Transverse colon (tissue), 4 donors: ENCODE measurements around the gene ZNF484. TPM values are rescaled to one million over a fixed set of nuclear protein-coding genes. Genes with fewer than 3 reads are reported as not detected.
"Not testable (repeated sequence)": the region's sequence is repeated elsewhere in the genome, so short reads cannot be mapped to it uniquely, and the experiment has no call there.

ENCODE experiments used
- DNase-seq: peaks from one replicate; pipeline ENCODE4 v3.0.0-alpha.2; 2019
- H3K27ac ChIP-seq, 4 donors: fragments of 200-600 bp; sonication (generic); 2 replicates each; pipeline ENCODE4 v1.5.1; 2016 to 2018; ENCODE audit warnings: inconsistent platforms in 4 of 4
- H3K27me3 ChIP-seq: fragments of 200-600 bp; sonication (generic); 2 replicates; pipeline ENCODE4 v1.5.1; 2017; ENCODE audit warnings: inconsistent platforms
- H3K36me3 ChIP-seq, 4 donors: fragments of 200-600 bp; sonication (generic); 2 replicates each; pipeline ENCODE4 v1.5.1; 2017 to 2019; ENCODE audit warnings: inconsistent platforms in 4 of 4
- H3K4me1 ChIP-seq, 4 donors: fragments of 200-600 bp; sonication (generic); 2 replicates each; pipeline ENCODE4 v1.5.1; 2017 to 2020; ENCODE audit warnings: inconsistent platforms in 4 of 4
- H3K4me3 ChIP-seq, 4 donors: fragments of 200-600 bp; sonication (generic); 1 replicate in 1 of 4; 2 replicates in 3 of 4; pipeline versions ENCODE4 v1.5.1 to v1.6.1; 2017 to 2019; ENCODE audit warnings: inconsistent platforms in 4 of 4
- H3K9me3 ChIP-seq, 2 donors: fragments of 200-600 bp; sonication (generic); 2 replicates each; pipeline ENCODE4 v1.5.1; 2017 to 2019; ENCODE audit warnings: inconsistent platforms in 2 of 2
- EP300 ChIP-seq: sonication (generic); formaldehyde crosslinking; IDR thresholded peaks from one replicate; pipeline ENCODE4 v1.6.1; 2017; ENCODE audit warnings: antibody characterized with exemption, low read depth
- POLR2A ChIP-seq: fragments of 450-650 bp; IDR thresholded peaks from one replicate; pipeline ENCODE4 v1.6.1; 2016; ENCODE audit warnings: antibody characterized with exemption, mild to moderate bottlenecking, moderate library complexity
- POLR2AphosphoS5 ChIP-seq, 3 donors: sonication (generic); formaldehyde crosslinking; IDR thresholded peaks; one replicate each; pipeline ENCODE4 v1.6.1; 2016; ENCODE audit warnings: antibody characterized with exemption in 3 of 3
- WGBS, 2 donors: methylation state at CpG; one replicate each; pipeline ENCODE4 v1.1.5; 2018; ENCODE audit warnings: low coverage in 1 of 2; 5-methylcytosine and 5-hydroxymethylcytosine counted together
- in situ Hi-C, 4 donors: fragments of 200-750 bp; cut with MboI; loops; one replicate each; pipeline versions ENCODE4 v1.15.0 to v1.15.1; 2017; ENCODE audit warnings: low sequenced_read_pairs in 3 of 4, low pct_ligation_motif_present in 1 of 4, low pct_unique_long_range_greater_than_20kb in 1 of 4
- intact Hi-C: fragments of 100-400 bp; cut with DNase I; formaldehyde crosslinking; loops from one replicate; pipeline ENCODE4 v1.15.1; 2023; ENCODE audit warnings: low total_unique reads
- total RNA-seq, 4 donors: library from RNA; depleted of rRNA; stranded (reverse); fragments of >200 nt; gene quantifications; one replicate each; pipeline ENCODE4 v1.1.0, GENCODE V29; 2016
- TF ChIP-seq, protein P1 (sequence below), 5 experiments: fragments of 200-600 bp in 3 of 5; fragments of 450-650 bp in 2 of 5; sonication (generic) in 3 of 5; IDR thresholded peaks; 1 replicate in 2 of 5; 2 replicates in 3 of 5; pipeline ENCODE4 v1.5.1; 2016 to 2017; ENCODE audit warnings: antibody characterized with exemption in 5 of 5, inconsistent platforms in 3 of 5, mild to moderate bottlenecking in 2 of 5, moderate library complexity in 1 of 5

Gene ZNF484
- total RNA-seq, 4 donors from 2014 or later, result 1.2 to 9.7 (median 6.9) TPM

DNA sequence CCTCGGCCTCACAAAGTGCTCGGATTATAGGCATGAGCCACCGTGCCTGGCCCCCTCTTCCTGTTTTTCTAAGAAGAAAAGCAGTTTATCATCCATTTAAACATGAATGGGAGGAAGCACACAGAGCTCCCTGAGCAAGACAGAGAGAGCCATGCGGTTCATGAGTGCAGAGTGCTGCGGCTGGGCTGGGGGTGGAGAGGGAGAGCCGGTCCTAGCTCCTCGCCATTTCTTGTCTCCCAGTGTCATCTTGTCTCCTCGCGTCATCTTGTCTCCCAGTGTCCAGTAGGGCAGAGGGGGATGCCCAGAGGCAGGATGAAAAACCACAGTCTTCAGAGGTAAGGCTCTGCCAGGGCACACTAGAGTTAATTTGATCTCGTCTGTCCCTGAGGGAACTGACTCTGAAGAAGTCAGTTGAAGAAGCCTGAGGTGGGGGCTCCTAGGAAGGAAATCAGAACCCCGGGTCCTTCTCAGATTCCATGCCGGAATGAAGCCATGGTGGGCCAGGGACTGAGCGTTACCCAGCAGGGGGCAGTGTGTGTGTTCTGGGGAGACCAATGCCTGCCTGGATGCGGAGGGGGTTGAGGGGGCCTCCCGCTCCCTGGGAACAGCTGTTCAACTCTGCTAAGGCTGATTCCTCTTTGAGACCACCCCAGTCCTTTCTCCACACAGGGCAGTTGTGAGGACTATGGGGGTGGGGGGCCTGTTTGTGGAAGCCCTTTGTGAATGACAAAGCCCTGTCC lies 6.0 kb upstream of the ZNF484 start:
- DNase-seq, H3K27ac ChIP-seq, H3K27me3 ChIP-seq, H3K4me1 ChIP-seq, intact Hi-C loops, H3K36me3 ChIP-seq, in situ Hi-C loops, H3K9me3 ChIP-seq, H3K4me3 ChIP-seq: not testable (repeated sequence)
- WGBS, 2 donors, result 75 to 82% methylated on average over 6 to 15 of the region's 15 CpGs

DNA sequence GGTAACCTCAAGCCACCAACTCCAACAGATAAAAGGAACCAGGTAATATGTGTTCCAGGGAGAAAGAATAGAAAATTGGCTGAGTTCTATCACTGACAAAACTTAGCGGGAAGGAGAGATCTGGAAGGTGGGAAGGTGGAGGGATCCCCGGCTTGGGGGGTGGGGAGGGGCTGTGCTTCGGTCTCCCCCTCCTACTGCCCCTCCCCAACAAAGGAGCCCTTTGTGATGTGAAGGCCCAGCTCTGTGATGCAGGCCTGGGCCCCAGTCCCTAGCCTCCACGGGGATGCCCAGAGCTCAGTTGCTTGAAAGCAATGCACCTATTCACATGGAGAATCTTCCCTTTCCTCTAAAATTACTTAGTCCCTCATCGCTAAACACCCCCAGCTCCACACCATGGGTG lies 4.4 kb upstream of the ZNF484 start:
- H3K36me3 ChIP-seq, result no peaks in the 10 kb centered on the region
- H3K4me3 ChIP-seq, result no peak overlapping the region
- no peak for TF ChIP-seq EP300
- TF ChIP-seq POLR2A, result no peak
- TF ChIP-seq POLR2AphosphoS5 (IDR thresholded peaks at IDR 0.05), result no peak
- TF ChIP-seq, protein P1, sequence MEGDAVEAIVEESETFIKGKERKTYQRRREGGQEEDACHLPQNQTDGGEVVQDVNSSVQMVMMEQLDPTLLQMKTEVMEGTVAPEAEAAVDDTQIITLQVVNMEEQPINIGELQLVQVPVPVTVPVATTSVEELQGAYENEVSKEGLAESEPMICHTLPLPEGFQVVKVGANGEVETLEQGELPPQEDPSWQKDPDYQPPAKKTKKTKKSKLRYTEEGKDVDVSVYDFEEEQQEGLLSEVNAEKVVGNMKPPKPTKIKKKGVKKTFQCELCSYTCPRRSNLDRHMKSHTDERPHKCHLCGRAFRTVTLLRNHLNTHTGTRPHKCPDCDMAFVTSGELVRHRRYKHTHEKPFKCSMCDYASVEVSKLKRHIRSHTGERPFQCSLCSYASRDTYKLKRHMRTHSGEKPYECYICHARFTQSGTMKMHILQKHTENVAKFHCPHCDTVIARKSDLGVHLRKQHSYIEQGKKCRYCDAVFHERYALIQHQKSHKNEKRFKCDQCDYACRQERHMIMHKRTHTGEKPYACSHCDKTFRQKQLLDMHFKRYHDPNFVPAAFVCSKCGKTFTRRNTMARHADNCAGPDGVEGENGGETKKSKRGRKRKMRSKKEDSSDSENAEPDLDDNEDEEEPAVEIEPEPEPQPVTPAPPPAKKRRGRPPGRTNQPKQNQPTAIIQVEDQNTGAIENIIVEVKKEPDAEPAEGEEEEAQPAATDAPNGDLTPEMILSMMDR (IDR thresholded peaks at IDR 0.05), result no peak
- no peak overlapping the region for H3K27ac ChIP-seq
- 59 to 78% methylated on average over 3 to 5 of the region's 5 CpGs for WGBS, 2 donors
- H3K4me1 ChIP-seq, result peaks cover 0 to 5% (median 4%) of the 10 kb centered on the region in 4 donors
- no peaks in the 10 kb centered on the region for H3K27me3 ChIP-seq
- DNase-seq, result no peak
- no peaks in the 10 kb centered on the region for H3K9me3 ChIP-seq
- in situ Hi-C loops, result no loop called here
- intact Hi-C loops, result no loop called here

DNA sequence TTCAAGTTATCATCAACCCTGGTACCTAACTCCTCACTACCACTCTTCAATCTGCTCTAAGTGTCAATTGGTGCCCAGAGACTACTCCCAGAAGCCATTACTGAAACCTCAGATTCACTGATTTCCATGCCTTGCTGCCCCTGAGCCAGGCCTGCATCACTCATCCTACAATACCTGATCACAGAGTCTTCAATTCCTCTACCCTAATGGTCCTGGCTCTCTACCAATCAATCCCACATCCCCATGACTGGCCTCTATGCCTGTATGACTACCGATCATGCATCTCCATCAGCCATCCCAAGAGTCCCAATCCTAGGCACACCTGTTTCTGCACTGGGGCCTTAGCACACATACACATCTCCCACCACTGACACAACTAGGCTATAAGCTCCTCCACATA lies 2.5 kb downstream of the ZNF484 start:
- TF ChIP-seq EP300 (no peak), POLR2A (no peak), POLR2AphosphoS5 (IDR thresholded peaks at IDR 0.05) (no peak)
- TF ChIP-seq, protein P1 (IDR thresholded peaks at IDR 0.05), result no peak
- no peak for DNase-seq
- no peaks in the 10 kb centered on the region for H3K27me3 ChIP-seq
- H3K36me3 ChIP-seq, result peaks cover 0 to 6% (median under 1%) of the 10 kb centered on the region in 4 donors
- no peak overlapping the region for H3K27ac ChIP-seq
- no peaks in the 10 kb centered on the region for H3K9me3 ChIP-seq
- H3K4me3 ChIP-seq, result no peak overlapping the region
- intact Hi-C loops, result no loop called here
- peaks cover 3 to 22% (median 11%) of the 10 kb centered on the region in 4 donors for H3K4me1 ChIP-seq
- 93% methylated on average over 1 of the region's 1 CpG; no CpG with 5 or more reads in 1 of the 2 donors for WGBS, 2 donors
- in situ Hi-C loops, result no loop called here

DNA sequence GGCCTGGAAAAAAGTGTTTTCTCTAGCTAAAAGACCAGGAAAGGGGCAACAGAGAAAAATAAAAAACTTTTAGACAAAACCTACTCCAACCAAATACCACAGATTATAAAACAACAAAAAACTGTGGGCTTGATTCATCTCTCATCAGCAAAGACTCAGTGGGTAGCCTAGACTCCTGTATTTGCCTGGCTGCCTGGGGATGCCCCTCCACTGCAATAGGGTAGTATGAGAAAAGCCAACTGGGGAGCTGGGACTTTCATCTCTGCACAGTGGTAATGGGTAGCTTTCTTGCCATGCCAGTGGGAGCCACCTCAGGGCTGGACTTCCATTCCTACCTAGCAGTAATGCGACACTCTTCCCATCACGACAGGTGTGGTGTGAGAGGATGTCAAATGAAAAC lies 7.5 kb downstream of the ZNF484 start:
- 72% methylated on average over 2 of the region's 2 CpGs; no CpG with 5 or more reads in 1 of the 2 donors for WGBS, 2 donors
- peaks cover 0 to 4% (median 0%) of the 10 kb centered on the region in 4 donors for H3K4me1 ChIP-seq
- H3K27me3 ChIP-seq, result no peaks in the 10 kb centered on the region
- intact Hi-C loops (no loop called here), in situ Hi-C loops (no loop called here)
- H3K27ac ChIP-seq, result no peak overlapping the region
- peaks cover 0 to 19% (median 6%) of the 10 kb centered on the region in 4 donors for H3K36me3 ChIP-seq
- no peak for DNase-seq
- no peaks in the 10 kb centered on the region for H3K9me3 ChIP-seq
- no peak overlapping the region for H3K4me3 ChIP-seq
- TF ChIP-seq POLR2AphosphoS5 (IDR thresholded peaks at IDR 0.05), result no peak
- TF ChIP-seq POLR2A, result no peak
- TF ChIP-seq, protein P1 (IDR thresholded peaks at IDR 0.05), result no peak
- TF ChIP-seq EP300, result no peak

DNA sequence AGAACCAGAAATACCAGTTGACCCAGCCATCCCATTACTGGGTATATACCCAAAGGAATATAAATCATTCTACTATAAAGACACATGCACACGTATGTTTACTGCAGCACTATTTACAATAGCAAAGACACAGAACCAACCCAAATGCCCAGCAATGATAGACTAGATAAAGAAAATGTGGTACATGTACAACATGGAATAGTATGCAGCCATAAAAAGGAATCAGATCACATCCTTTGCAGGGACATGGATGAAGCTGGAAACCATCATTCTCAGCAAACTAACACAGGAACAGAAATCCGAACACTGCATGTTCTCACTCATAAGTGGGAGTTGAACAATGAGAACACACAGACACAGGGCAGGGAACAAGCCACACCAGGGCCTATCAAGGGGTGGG lies 11.2 kb downstream of the ZNF484 start:
- WGBS, 2 donors, result 97 to 100% methylated on average over 1 to 2 of the region's 2 CpGs
- H3K9me3 ChIP-seq, H3K4me3 ChIP-seq, H3K27ac ChIP-seq, H3K4me1 ChIP-seq, intact Hi-C loops, H3K27me3 ChIP-seq, DNase-seq, in situ Hi-C loops: not testable (repeated sequence)
- peaks cover 0 to 19% (median 7%) of the 10 kb centered on the region in 4 donors for H3K36me3 ChIP-seq
